ENCODE data around the gene ALPK3.

The ALPK3 gene

GRCh38 chr15:84859144-84859543, 42.0 kb downstream of the ALPK3 start:
- H3K36me3 ChIP-seq (ENCODE audit: control insufficient read depth, low read length) = no peaks in the 10 kb centered on the region
- H3K79me2 ChIP-seq (ENCODE audit: control insufficient read depth, low read length) = no peaks in the 10 kb centered on the region
- no peak overlapping the region for H3K4me2 ChIP-seq (ENCODE audit: low read length)
- no peaks in the 10 kb centered on the region for H3K4me1 ChIP-seq (ENCODE audit: control insufficient read depth, low read length)
- no peaks in the 10 kb centered on the region for H3K27me3 ChIP-seq (ENCODE audit: control insufficient read depth, low read length)
- no peaks in the 10 kb centered on the region for H3K9me3 ChIP-seq (ENCODE audit: control insufficient read depth, insufficient read depth, low read length)
- H3K4me3 ChIP-seq (ENCODE audit: low read length) = no peak overlapping the region
- H3K27ac ChIP-seq (ENCODE audit: low read depth, low read length) = no peak overlapping the region
- no peaks in the 10 kb centered on the region for H4K20me1 ChIP-seq (ENCODE audit: control insufficient read depth, insufficient read depth, low read depth, low read length)
- no peak for TF ChIP-seq EZH2phosphoT487 (IDR thresholded peaks at IDR 0.05; ENCODE audit: borderline replicate concordance, low read length)
- TF ChIP-seq CTCF (IDR thresholded peaks at IDR 0.05; ENCODE audit: low read depth, low read length, poor library complexity, severe bottlenecking) = no peak
- H3F3A ChIP-seq (ENCODE audit: control insufficient read depth, insufficient read depth) = no peaks in the 10 kb centered on the region
- no peaks in the 10 kb centered on the region for H3K9me2 ChIP-seq (replicated peaks; ENCODE audit: control insufficient read depth, low read length)

- no peaks in the 10 kb centered on the region for H3K36me3 ChIP-seq (ENCODE audit: control insufficient read depth, low read length)
- no peak overlapping the region for H3K4me3 ChIP-seq (ENCODE audit: low read length)
- H3K9me3 ChIP-seq (ENCODE audit: control insufficient read depth, insufficient read depth, low read length) = no peaks in the 10 kb centered on the region
- no peaks in the 10 kb centered on the region for H3K4me1 ChIP-seq (ENCODE audit: control insufficient read depth, low read length)
- no peak for TF ChIP-seq CTCF (IDR thresholded peaks at IDR 0.05; ENCODE audit: low read depth, low read length, poor library complexity, severe bottlenecking)
- TF ChIP-seq EZH2phosphoT487 (IDR thresholded peaks at IDR 0.05; ENCODE audit: borderline replicate concordance, low read length) = no peak
- no peaks in the 10 kb centered on the region for H3F3A ChIP-seq (ENCODE audit: control insufficient read depth, insufficient read depth)
- H3K4me2 ChIP-seq (ENCODE audit: low read length) = no peak overlapping the region
- H3K27ac ChIP-seq (ENCODE audit: low read depth, low read length) = no peak overlapping the region
- H4K20me1 ChIP-seq (ENCODE audit: control insufficient read depth, insufficient read depth, low read depth, low read length) = no peaks in the 10 kb centered on the region
- no peaks in the 10 kb centered on the region for H3K9me2 ChIP-seq (replicated peaks; ENCODE audit: control insufficient read depth, low read length)
- H3K79me2 ChIP-seq (ENCODE audit: control insufficient read depth, low read length) = no peaks in the 10 kb centered on the region
- H3K27me3 ChIP-seq (ENCODE audit: control insufficient read depth, low read length) = peaks cover 3% of the 10 kb centered on the region; the same call in 1 of the 2 replicates
Observed at GRCh38 chr15:84859651-84860050, 42.5 kb downstream of the ALPK3 start.

- H4K20me1 ChIP-seq (ENCODE audit: control insufficient read depth, insufficient read depth, low read depth, low read length) = no peaks in the 10 kb centered on the region
- H3K36me3 ChIP-seq (ENCODE audit: control insufficient read depth, low read length) = no peaks in the 10 kb centered on the region
- H3F3A ChIP-seq (ENCODE audit: control insufficient read depth, insufficient read depth) = no peaks in the 10 kb centered on the region
- no peak overlapping the region for H3K4me3 ChIP-seq (ENCODE audit: low read length)
- H3K9me2 ChIP-seq (replicated peaks; ENCODE audit: control insufficient read depth, low read length) = no peaks in the 10 kb centered on the region
- no peak overlapping the region for H3K27ac ChIP-seq (ENCODE audit: low read depth, low read length)
- no peak overlapping the region for H3K4me2 ChIP-seq (ENCODE audit: low read length)
- no peaks in the 10 kb centered on the region for H3K79me2 ChIP-seq (ENCODE audit: control insufficient read depth, low read length)
- H3K27me3 ChIP-seq (ENCODE audit: control insufficient read depth, low read length) = peaks cover 6% of the 10 kb centered on the region; the same call in 1 of the 2 replicates
- no peak for TF ChIP-seq CTCF (IDR thresholded peaks at IDR 0.05; ENCODE audit: low read depth, low read length, poor library complexity, severe bottlenecking)
- no peak for TF ChIP-seq EZH2phosphoT487 (IDR thresholded peaks at IDR 0.05; ENCODE audit: borderline replicate concordance, low read length)
- no peaks in the 10 kb centered on the region for H3K9me3 ChIP-seq (ENCODE audit: control insufficient read depth, insufficient read depth, low read length)
- H3K4me1 ChIP-seq (ENCODE audit: control insufficient read depth, low read length) = no peaks in the 10 kb centered on the region
Observed at GRCh38 chr15:84861781-84862180, 44.6 kb downstream of the ALPK3 start.
